Mesendoderm (in vitro differentiated cells): ENCODE measurements around the gene THSD7B.

Experiments
- DNase-seq: peaks from one replicate; pipeline ENCODE4 v3.0.0; 2013
- H2AK5ac ChIP-seq: 2 replicates; pipeline ENCODE4 v1.6.1; 2013; ENCODE audit warnings: low read length, inconsistent platforms
- H2BK120ac ChIP-seq: 2 replicates; pipeline ENCODE4 v1.6.1; 2013; ENCODE audit warnings: low read depth, mild to moderate bottlenecking, low read length, moderate library complexity, mixed read lengths
- H2BK15ac ChIP-seq: replicated peaks from 2 replicates; pipeline ENCODE4 v1.6.1; 2013; ENCODE audit warnings: low read depth, mild to moderate bottlenecking, moderate library complexity
- H2BK5ac ChIP-seq: 2 replicates; pipeline ENCODE4 v1.6.1; 2013; ENCODE audit warnings: low read length, inconsistent platforms
- H3K18ac ChIP-seq: 2 replicates; pipeline ENCODE4 v1.6.1; 2013; ENCODE audit warnings: mild to moderate bottlenecking, low read length, mixed read lengths
- H3K23ac ChIP-seq: one replicate; pipeline ENCODE4 v1.6.1; 2013; ENCODE audit warnings: low read length
- H3K27ac ChIP-seq: 2 replicates; pipeline ENCODE4 v1.5.1; 2013; ENCODE audit warnings: low read depth, mild to moderate bottlenecking, inconsistent platforms, low read length, moderate library complexity
- H3K27me3 ChIP-seq: 2 replicates; pipeline ENCODE4 v1.6.1; 2013; ENCODE audit warnings: low read length, control low read depth, mild to moderate bottlenecking, inconsistent platforms; ENCODE audit not compliant: insufficient read depth, poor library complexity
- H3K36me3 ChIP-seq: 2 replicates; pipeline ENCODE4 v1.6.1; 2013; ENCODE audit warnings: low read length, inconsistent platforms; ENCODE audit not compliant: control insufficient read depth, insufficient read depth
- H3K4ac ChIP-seq: one replicate; pipeline ENCODE4 v1.6.1; 2013; ENCODE audit warnings: low read depth, mild to moderate bottlenecking, low read length, moderate library complexity
- H3K4me1 ChIP-seq: 2 replicates; pipeline ENCODE4 v1.6.1; 2013; ENCODE audit warnings: low read depth, low read length, inconsistent platforms; ENCODE audit not compliant: control insufficient read depth
- H3K4me2 ChIP-seq: 2 replicates; pipeline ENCODE4 v1.6.1; 2013; ENCODE audit warnings: low read length
- H3K4me3 ChIP-seq: 2 replicates; pipeline ENCODE4 v1.5.1; 2013; ENCODE audit warnings: mild to moderate bottlenecking, low read length
- H3K56ac ChIP-seq: one replicate; pipeline ENCODE4 v1.6.1; 2013; ENCODE audit warnings: low read length
- H3K79me1 ChIP-seq: 2 replicates; pipeline ENCODE4 v1.6.1; 2013; ENCODE audit warnings: low read length, inconsistent platforms
- H3K79me2 ChIP-seq: 2 replicates; pipeline ENCODE4 v1.6.1; 2013; ENCODE audit warnings: mild to moderate bottlenecking, low read length; ENCODE audit not compliant: control insufficient read depth, insufficient read depth
- H3K9ac ChIP-seq: 2 replicates; pipeline ENCODE4 v1.6.1; 2013; ENCODE audit warnings: low read length, inconsistent platforms
- H4K5ac ChIP-seq: one replicate; pipeline ENCODE4 v1.6.1; 2013; ENCODE audit warnings: low read length
- H4K8ac ChIP-seq: one replicate; pipeline ENCODE4 v1.6.1; 2013; ENCODE audit warnings: low read depth, mild to moderate bottlenecking, control low read depth, low read length, moderate library complexity
- WGBS: extraction: QIAGEN DNeasy Blood & Tissue Kit; methylation state at CpG from one replicate; pipeline ENCODE4 v1.1.7; 2013; ENCODE audit warnings: low lambda C conversion rate, missing lambda C conversion rate; ENCODE audit not compliant: insufficient coverage; ENCODE audit errors: extremely low coverage; 5-methylcytosine and 5-hydroxymethylcytosine counted together

Gene THSD7B

DNA sequence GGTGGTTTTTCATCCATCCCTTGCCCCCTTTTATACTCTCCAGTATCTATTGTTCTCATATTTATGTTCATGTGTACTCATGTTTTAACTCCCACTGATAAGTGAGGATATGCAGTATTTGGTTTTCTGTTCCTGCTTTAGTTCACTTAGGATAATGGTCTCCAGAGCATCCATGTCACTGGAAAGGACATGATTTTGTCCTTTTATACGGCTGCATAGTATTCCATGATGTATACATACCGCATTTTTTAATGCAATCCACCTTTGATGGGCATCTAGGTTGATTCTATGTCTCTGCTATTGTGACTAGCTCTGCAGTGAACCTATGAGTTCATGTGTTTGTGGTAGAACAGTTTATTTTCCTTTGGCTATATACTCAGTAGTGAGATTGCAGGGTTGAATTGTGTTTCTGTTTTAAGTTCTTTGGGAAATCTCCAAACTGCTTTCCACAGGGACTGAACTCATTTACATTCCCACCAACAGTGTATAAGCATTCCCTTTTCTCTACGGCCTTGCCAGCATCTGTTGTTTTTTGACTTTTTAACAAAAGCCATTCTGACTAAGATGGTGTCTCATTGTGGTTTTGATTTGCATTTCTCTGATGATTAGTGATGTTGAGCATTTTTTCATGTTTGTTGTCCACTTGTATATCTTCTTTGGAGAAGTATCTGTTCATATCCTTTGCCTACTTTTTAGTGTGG, 420.2 kb downstream of the THSD7B start:
- Histone ChIP-seq H3K4ac (no peak overlapping the region), H3K36me3 (no peaks in the 10 kb centered on the region), H3K4me2 (no peak overlapping the region), H2BK15ac (no peak overlapping the region), H4K5ac (no peak overlapping the region), H3K23ac (no peak overlapping the region), H3K4me3 (no peak overlapping the region), H3K27ac (no peak overlapping the region), H3K4me1 (no peaks in the 10 kb centered on the region), H3K18ac (no peak overlapping the region), H4K8ac (no peak overlapping the region), H3K79me1 (no peaks in the 10 kb centered on the region), H3K56ac (no peak overlapping the region), H2BK120ac (no peak overlapping the region), H2AK5ac (no peak overlapping the region), H3K27me3 (no peaks in the 10 kb centered on the region), H2BK5ac (no peak overlapping the region), H3K79me2 (no peaks in the 10 kb centered on the region), H3K9ac (no peak overlapping the region)
- no peak for DNase-seq
- WGBS = no CpG with 5 or more reads among the region's 3 CpGs

DNA sequence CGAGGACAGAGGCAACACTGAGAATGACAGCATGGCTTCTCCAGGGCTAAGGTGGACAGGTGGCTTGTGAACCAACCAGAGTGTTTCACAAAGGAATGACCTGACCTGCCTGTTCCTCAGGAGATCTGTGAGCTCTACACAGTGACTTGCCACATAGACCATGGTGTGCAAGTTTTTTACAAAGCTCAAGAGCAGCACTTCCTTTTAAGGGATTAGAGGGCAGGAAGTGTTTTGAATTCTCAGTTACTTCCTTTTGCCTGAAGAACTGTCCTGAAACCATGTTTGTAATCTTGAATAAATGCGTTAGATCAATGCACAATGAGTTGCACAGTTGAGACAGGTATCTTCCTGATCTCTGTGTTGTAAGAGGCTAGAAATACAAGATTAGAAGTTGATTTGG, 421.9 kb downstream of the THSD7B start:
- H2BK15ac ChIP-seq = no peak overlapping the region
- no peak overlapping the region for H2BK5ac ChIP-seq
- H3K4ac ChIP-seq = no peak overlapping the region
- no peaks in the 10 kb centered on the region for H3K27me3 ChIP-seq
- no peaks in the 10 kb centered on the region for H3K4me1 ChIP-seq
- H3K4me3 ChIP-seq = no peak overlapping the region
- no peaks in the 10 kb centered on the region for H3K79me2 ChIP-seq
- H3K23ac ChIP-seq = no peak overlapping the region
- no peak overlapping the region for H2BK120ac ChIP-seq
- no peak overlapping the region for H3K18ac ChIP-seq
- no peak overlapping the region for H3K27ac ChIP-seq
- no peak overlapping the region for H2AK5ac ChIP-seq
- DNase-seq = no peak
- no peak overlapping the region for H4K5ac ChIP-seq
- no peaks in the 10 kb centered on the region for H3K36me3 ChIP-seq
- no peak overlapping the region for H3K4me2 ChIP-seq
- H4K8ac ChIP-seq = no peak overlapping the region
- no peak overlapping the region for H3K9ac ChIP-seq
- no peak overlapping the region for H3K56ac ChIP-seq
- no peaks in the 10 kb centered on the region for H3K79me1 ChIP-seq
- WGBS = no CpG with 5 or more reads among the region's 2 CpGs

- no peaks in the 10 kb centered on the region for H3K79me1 ChIP-seq
- no peak overlapping the region for H3K4ac ChIP-seq
- H3K27me3 ChIP-seq = no peaks in the 10 kb centered on the region
- H3K4me3 ChIP-seq = no peak overlapping the region
- no peaks in the 10 kb centered on the region for H3K36me3 ChIP-seq
- H2BK15ac ChIP-seq = no peak overlapping the region
- no peak overlapping the region for H4K8ac ChIP-seq
- H3K18ac ChIP-seq = no peak overlapping the region
- no peak overlapping the region for H3K27ac ChIP-seq
- no peaks in the 10 kb centered on the region for H3K4me1 ChIP-seq
- no peak for DNase-seq
- H3K56ac ChIP-seq = no peak overlapping the region
- H2AK5ac ChIP-seq = no peak overlapping the region
- no peaks in the 10 kb centered on the region for H3K79me2 ChIP-seq
- H3K9ac ChIP-seq = no peak overlapping the region
- no peak overlapping the region for H2BK5ac ChIP-seq
- no peak overlapping the region for H4K5ac ChIP-seq
- H3K23ac ChIP-seq = no peak overlapping the region
- WGBS = no CpG with 5 or more reads among the region's 13 CpGs
- H2BK120ac ChIP-seq = no peak overlapping the region
- H3K4me2 ChIP-seq = no peak overlapping the region
Measured at GRCh38 chr2:137190411-137191195, 425.3 kb downstream of the THSD7B start.

GRCh38 chr2:137192366-137193310, 427.3 kb downstream of the THSD7B start:
- Histone ChIP-seq H2BK120ac (no peak overlapping the region), H3K79me2 (no peaks in the 10 kb centered on the region), H3K9ac (no peak overlapping the region), H3K4me2 (no peak overlapping the region), H3K4ac (no peak overlapping the region), H3K56ac (no peak overlapping the region), H2BK5ac (no peak overlapping the region), H3K27ac (no peak overlapping the region), H4K5ac (no peak overlapping the region), H3K18ac (no peak overlapping the region), H2BK15ac (no peak overlapping the region), H3K36me3 (no peaks in the 10 kb centered on the region), H3K27me3 (no peaks in the 10 kb centered on the region), H3K4me3 (no peak overlapping the region), H3K79me1 (no peaks in the 10 kb centered on the region), H2AK5ac (no peak overlapping the region), H3K23ac (no peak overlapping the region), H4K8ac (no peak overlapping the region), H3K4me1 (no peaks in the 10 kb centered on the region)
- no CpG with 5 or more reads among the region's 6 CpGs for WGBS
- no peak for DNase-seq

DNA sequence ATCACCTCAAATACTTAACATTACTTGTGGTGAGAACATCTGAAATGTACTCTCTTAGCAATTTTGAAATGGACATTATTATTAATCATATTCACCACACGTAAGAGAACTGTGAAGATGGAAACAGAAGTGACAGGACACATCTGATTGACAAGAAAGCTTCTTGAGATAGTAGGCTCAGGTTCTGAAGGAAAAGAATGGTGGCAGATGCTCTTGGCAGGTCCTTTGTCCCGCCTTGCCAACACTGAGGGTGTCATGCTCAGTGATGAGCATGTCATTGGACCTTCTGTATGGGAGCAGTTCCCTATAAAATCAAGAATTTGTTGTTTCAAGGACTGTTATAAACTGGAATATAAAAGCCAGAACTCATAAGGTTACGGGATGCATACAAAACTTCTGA, 428.1 kb downstream of the THSD7B start:
- no peak overlapping the region for H3K9ac ChIP-seq
- WGBS = no CpG with 5 or more reads among the region's 3 CpGs

More for the DNA sequence above, 428.1 kb downstream of the THSD7B start:
- no peak overlapping the region for H2BK120ac ChIP-seq
- H3K56ac ChIP-seq = no peak overlapping the region
- H4K8ac ChIP-seq = no peak overlapping the region
- no peak overlapping the region for H2AK5ac ChIP-seq
- no peak overlapping the region for H3K23ac ChIP-seq
- H3K18ac ChIP-seq = no peak overlapping the region
- no peaks in the 10 kb centered on the region for H3K79me2 ChIP-seq
- H3K27ac ChIP-seq = no peak overlapping the region
- DNase-seq = no peak
- H3K79me1 ChIP-seq = no peaks in the 10 kb centered on the region
- H3K27me3 ChIP-seq = no peaks in the 10 kb centered on the region
- H3K4me3 ChIP-seq = no peak overlapping the region
- no peak overlapping the region for H3K4me2 ChIP-seq
- no peak overlapping the region for H3K4ac ChIP-seq
- H2BK5ac ChIP-seq = no peak overlapping the region
- H3K4me1 ChIP-seq = no peaks in the 10 kb centered on the region
- no peak overlapping the region for H2BK15ac ChIP-seq
- no peak overlapping the region for H4K5ac ChIP-seq
- no peaks in the 10 kb centered on the region for H3K36me3 ChIP-seq
